Fibroblast of upper back skin (primary cell): ENCODE measurements around the gene OR8G1.
"Not testable (repeated sequence)": the region's sequence is repeated elsewhere in the genome, so short reads cannot be mapped to it uniquely, and the experiment has no call there.

ENCODE experiments used
- DNase-seq: peaks from one replicate; pipeline ENCODE4 v3.0.0-alpha.2; 2013

OR8G1 gene, protein sequence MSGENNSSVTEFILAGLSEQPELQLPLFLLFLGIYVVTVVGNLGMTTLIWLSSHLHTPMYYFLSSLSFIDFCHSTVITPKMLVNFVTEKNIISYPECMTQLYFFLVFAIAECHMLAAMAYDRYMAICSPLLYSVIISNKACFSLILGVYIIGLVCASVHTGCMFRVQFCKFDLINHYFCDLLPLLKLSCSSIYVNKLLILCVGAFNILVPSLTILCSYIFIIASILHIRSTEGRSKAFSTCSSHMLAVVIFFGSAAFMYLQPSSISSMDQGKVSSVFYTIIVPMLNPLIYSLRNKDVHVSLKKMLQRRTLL

DNA sequence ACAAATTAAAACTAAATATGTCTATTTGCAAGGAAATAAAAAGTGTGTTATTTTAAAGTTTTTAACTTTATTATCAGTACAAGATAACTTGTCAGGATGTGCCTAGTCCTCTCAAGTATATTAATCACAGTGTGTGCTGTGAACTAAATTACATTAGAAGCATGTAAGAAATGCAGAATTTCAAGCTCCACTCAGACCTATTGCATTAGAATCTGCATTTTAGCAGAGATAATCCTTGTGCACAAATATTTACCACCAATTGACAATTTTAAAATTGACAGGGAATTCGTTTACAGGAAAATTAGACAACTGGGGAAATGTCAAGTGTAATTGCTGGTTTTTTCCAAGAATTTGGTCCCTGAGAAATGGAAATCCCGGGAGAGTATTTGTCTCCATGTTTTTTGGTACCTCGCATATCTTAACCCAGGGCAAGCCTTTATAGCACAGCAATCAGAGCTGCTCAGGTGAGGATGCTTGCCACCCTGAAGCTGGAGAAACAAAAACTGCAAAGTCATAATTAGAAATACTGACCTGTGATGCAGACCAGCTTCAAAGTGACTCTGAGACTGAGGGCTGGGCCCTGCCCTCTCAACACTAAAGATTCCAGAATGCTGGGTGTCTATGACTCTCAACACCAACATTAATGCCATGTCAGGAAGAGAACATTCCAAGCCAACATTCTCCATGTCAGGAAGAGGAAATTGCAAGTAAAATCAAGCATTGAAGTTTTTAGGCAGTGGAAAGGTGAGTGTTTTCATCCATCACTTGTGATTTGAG lies at the start of gene OR8G1:
OR8G1 (plus strand) TSS at position 475 of the 777 bp plus-strand sequence. CDS start 8,581 bp downstream, outside the sequence.
- no peak for DNase-seq

DNA sequence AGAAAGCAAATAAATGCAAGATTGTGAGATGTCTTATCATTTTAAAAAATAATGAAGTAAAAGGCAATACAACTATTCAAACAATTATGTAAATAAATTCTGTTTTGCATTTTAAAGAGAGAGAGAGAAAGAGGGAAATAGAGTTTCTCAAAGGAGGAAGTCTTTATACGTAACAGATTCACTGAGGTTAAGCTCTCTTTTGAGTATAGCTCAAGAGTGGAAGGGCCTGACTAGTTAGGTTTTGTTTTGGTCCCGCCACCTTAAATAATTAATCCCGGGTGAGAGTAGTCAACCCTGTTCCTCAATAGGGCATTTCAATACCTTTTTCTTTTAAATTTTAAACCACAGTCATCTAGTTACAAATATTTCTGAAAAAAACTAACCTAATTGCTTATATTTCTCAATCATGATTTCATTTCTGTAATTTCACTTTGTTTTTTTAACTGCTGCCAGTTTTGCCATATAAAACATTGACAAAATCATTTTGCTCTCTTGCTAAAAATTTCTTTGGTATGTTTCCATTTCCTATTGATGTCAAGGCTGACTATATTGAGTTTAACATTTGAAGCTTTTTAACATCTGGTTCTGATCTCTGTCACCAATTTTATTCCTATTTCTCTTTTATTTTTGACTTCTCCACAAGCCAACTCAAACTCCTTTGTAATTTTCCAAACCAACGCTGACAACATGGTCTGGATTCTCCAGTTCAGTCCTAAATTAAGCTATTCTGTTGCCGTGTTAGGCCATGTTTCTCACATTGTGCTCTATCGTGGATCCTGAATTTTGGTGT lies 47.5 kb upstream of the OR8G1 start:
- DNase-seq: no peak

GRCh38 chr11:124194293-124195188 lies 46.4 kb upstream of the OR8G1 start:
- no peak for DNase-seq

GRCh38 chr11:124195189-124195734 lies 45.6 kb upstream of the OR8G1 start:
- peak; percentile 59 for DNase-seq

GRCh38 chr11:124197999-124198398 lies 42.9 kb upstream of the OR8G1 start:
- no peak for DNase-seq

GRCh38 chr11:124198897-124199296 lies 42.0 kb upstream of the OR8G1 start:
- DNase-seq: no peak

- DNase-seq: no peak
Measured at GRCh38 chr11:124199702-124200101, 41.2 kb upstream of the OR8G1 start.

GRCh38 chr11:124200671-124201070 lies 40.2 kb upstream of the OR8G1 start:
- DNase-seq: no peak

DNA sequence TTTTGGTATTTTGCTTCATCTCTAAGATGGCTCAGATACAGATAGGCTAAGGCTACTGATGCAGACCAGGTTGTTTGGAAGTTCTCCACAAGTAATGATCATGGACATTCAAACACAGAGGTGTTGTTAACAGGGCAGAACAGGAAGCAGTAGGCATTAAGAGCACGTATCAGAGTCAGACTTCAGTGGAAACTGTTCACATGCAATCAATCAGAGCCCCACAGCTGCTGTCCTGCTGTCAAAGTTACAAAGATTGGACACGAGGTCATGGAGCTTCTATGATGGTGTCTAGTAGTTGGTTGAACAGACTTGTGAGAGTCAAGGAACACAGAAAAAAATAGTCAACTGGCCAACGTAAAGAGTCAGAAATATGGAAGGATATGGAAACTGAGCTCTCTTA lies 37.9 kb upstream of the OR8G1 start:
- no peak for DNase-seq

DNA sequence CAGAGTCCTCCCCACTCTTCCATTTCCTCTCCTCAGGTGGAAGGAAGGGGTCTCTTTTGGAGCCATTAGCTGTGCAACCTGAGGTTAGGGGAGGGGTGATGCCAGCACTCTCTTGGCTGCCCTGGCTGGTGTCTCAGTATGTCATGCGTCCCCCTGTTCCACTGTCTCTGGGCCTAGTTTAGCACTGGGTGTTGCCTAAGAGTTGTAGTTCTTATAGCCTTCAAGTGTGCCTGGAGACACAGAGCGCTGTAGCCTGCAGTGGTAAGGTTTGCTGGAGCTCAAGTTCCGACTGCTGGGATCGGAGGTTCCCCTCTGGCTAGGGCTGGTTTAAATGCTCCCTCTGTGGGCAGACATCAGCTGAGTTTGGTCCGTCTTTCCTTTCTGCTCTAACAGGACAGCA lies 36.9 kb upstream of the OR8G1 start:
- DNase-seq: no peak

DNA sequence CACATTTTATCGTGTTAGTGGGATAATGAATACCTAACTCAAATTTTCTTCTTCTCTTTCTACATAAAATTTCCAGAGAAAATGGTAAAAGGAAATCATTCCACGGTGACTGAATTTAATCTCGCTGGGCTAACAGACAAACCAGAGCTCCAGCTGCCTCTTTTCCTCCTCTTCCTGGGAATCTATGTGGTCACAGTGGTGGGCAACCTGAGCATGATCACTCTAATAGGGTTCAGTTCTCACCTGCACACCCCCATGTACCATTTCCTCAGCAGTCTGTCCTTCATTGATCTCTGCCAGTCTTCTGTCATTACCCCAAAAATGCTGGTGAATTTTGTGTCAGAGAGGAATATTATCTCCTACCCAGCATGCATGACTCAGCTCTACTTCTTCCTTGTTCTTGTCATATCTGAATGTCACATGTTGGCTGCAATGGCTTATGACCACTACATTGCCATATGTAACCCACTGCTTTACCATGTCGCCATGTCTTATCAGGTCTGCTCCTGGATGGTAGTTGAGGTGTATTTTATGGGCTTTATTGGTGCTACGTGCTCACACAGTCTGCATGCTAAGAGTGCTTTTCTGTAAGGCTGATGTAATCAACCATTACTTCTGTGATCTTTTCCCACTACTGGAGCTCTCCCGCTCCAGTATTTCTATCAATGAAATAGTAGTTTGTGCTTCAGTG lies 33.6 kb upstream of the OR8G1 start:
- no peak for DNase-seq

DNA sequence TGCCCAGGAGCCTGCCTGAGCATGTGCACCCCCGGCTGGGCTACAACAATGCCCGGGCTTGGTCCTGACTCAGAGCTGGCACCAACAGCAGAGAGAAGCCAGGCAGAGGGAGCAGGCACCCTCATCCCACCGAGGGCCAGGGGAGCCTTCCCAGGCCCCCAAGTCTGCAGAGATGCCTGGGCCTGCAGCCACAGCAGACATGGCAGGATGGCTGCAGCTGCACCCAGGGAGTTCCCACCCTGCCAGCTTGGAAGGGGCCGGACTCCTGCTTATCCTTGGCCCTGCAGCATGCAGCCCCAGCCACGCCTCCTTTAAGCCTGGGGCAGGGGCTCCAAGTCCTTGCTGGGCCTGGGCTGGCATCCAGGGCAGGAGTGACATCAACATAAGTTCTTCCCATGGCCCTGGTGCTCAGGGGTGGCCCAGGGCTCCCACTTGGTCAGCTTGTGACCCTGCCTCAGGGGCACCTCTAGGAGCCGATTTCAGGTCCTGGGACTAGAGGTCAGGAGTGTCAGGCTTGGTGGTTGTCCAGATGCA lies 31.0 kb upstream of the OR8G1 start:
- DNase-seq: no peak

- DNase-seq: no peak
Measured at GRCh38 chr11:124210421-124210820, 30.5 kb upstream of the OR8G1 start.

DNA sequence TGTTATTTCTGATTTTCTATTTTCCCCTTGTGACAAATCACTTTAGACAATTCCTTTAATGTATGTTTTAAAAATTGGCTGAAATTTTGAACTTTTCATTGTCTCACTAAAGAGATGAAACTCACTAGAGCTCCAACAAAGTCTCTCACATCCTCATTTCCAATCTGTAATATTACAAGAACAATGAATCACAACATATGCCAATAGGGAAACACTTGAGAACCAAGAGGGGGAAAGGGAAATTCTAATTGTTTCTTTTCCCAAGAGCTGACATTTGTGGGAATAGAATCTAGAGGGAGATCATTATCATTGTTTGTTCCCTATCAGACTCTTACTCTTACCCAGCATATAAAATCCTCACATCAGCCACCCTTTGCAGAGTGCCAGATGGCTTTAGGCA lies 29.6 kb upstream of the OR8G1 start:
- no peak for DNase-seq

DNA sequence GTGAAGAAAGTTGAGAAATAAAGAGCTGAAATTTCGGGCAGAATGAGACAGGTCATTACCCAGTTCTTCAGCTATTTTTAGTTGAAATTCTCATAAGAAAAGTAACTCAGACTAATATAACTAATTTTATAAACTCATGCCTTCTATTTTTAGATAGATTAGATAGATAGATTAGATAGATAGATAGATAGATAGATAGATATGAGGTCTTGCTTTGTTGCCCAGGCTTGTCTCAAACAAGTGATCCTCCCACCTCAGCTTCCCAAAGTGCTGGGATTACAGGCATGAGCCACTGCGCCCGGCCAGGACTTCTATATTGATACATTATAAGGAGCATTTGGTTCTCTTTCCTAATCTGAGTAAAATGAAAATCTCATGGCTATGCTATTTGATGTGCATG lies 26.9 kb upstream of the OR8G1 start:
- no peak for DNase-seq

DNA sequence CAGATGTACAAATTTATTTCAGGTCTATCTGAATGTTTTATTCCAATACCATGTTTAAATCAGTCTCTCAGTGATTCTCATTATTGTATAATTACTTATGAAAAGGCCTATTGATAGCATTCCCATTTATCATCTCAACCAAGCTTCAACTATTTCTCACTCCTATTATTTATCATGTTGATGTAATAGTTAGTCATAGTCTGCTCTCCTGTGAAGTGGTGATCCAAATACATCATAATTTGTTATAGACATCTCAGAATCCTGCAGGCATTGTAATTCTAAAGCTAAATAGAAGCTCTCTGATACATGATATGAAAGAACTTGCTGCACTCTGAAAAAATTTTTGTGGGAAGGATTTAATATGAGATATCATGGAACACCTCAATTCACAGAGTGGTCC lies 21.8 kb upstream of the OR8G1 start:
- DNase-seq: no peak

GRCh38 chr11:124222407-124222806 lies 18.5 kb upstream of the OR8G1 start:
- DNase-seq: no peak

GRCh38 chr11:124224618-124225423 lies 16.1 kb upstream of the OR8G1 start:
- not testable (repeated sequence) for DNase-seq

- DNase-seq: no peak
Measured at GRCh38 chr11:124225471-124225870, 15.4 kb upstream of the OR8G1 start.

DNA sequence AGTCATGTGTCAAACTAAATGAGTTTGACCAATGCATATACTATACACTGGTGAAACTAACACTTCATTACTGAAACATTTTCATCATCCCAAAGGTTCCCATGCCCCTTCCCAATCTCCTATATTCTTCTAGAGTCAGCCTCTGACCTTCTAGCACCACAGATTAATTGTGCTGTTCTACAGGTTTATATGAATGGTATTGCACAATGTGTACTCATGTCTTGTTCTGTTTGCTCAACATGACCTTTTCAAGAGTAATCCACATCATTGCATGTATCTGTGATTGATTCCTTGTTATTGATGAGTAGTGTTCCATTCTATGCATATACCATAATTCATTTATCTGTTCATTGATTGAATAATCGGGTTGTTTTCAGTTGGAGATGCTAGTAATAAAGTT lies 7.5 kb upstream of the OR8G1 start:
- DNase-seq: no peak
